IMR-90 (cell line): ENCODE measurements around the gene CCM2. TPM values are rescaled to one million over a fixed set of nuclear protein-coding genes. Genes with fewer than 3 reads are reported as not detected.

Source experiments
- ATAC-seq: fragments of 200-7000 bp; cut with Tn5 transposase; 2 replicates; pipeline ENCODE4 v1.9.1; 2020; ENCODE audit warnings: low read depth, mild to moderate bottlenecking, moderate library complexity
- BruUV-seq: library from RNA; stranded (reverse); fragments of 400-500 nt; replicated peaks from 2 replicates; lab custom pipeline; 2021; lab: Mats Ljungman, UMichigan
- CTCF ChIA-PET: fragments of 300-600 bp; formaldehyde crosslinking; extraction: SDS; loops from one replicate; lab custom pipeline; 2021; ENCODE audit warnings: antibody characterized with exemption; lab: Yijun Ruan, JAX
- POLR2A ChIA-PET: fragments of 300-600 bp; sonication (Branson Sonifier 250); formaldehyde crosslinking; loops from one replicate; lab custom pipeline; 2022; ENCODE audit warnings: antibody characterized with exemption; ENCODE audit not compliant: unreplicated experiment; lab: Charles Lee
- DNase-seq: peaks from one replicate; pipeline ENCODE4 v3.0.0; 2013
- H2AFZ ChIP-seq: replicated peaks from 2 replicates; pipeline ENCODE3; 2013; ENCODE audit warnings: low read length, mild to moderate bottlenecking; ENCODE audit not compliant: poor library complexity
- H2AK5ac ChIP-seq: 2 replicates; pipeline ENCODE4 v1.6.1; 2013; ENCODE audit warnings: low read depth, low read length, inconsistent platforms
- H2AK9ac ChIP-seq: replicated peaks from 2 replicates; pipeline ENCODE3; 2013; ENCODE audit warnings: mild to moderate bottlenecking, low read depth, low read length, moderate library complexity; ENCODE audit not compliant: poor library complexity
- H2BK120ac ChIP-seq: 2 replicates; pipeline ENCODE4 v1.6.1; 2013; ENCODE audit warnings: low read depth, low read length, inconsistent platforms
- H2BK15ac ChIP-seq: 3 replicates; pipeline ENCODE4 v1.6.1; 2013; ENCODE audit warnings: low read depth, low read length, inconsistent platforms
- H2BK20ac ChIP-seq: 2 replicates; pipeline ENCODE4 v1.6.1; 2013; ENCODE audit warnings: low read depth, mild to moderate bottlenecking, inconsistent platforms, low read length, moderate library complexity
- H2BK5ac ChIP-seq: 2 replicates; pipeline ENCODE4 v1.6.1; 2013; ENCODE audit warnings: mild to moderate bottlenecking, low read depth, low read length, inconsistent platforms; ENCODE audit not compliant: poor library complexity, severe bottlenecking
- H3K14ac ChIP-seq: replicated peaks from 2 replicates; pipeline ENCODE4 v1.6.1; 2013; ENCODE audit warnings: low read depth, low read length, inconsistent platforms
- H3K18ac ChIP-seq: 2 replicates; pipeline ENCODE4 v1.6.1; 2013; ENCODE audit warnings: low read depth, low read length, control low read depth
- H3K23ac ChIP-seq: 2 replicates; pipeline ENCODE4 v1.6.1; 2013; ENCODE audit warnings: low read depth, low read length, inconsistent platforms
- H3K27ac ChIP-seq: 2 replicates; pipeline ENCODE4 v1.5.1; 2013; ENCODE audit warnings: mild to moderate bottlenecking, control low read depth, low read length; ENCODE audit not compliant: insufficient read depth
- H3K27me3 ChIP-seq: 2 replicates; pipeline ENCODE4 v1.6.1; 2013; ENCODE audit warnings: low read length; ENCODE audit not compliant: control insufficient read depth, insufficient read depth
- H3K36me3 ChIP-seq: 2 replicates; pipeline ENCODE4 v1.6.1; 2013; ENCODE audit warnings: low read length, mixed read lengths; ENCODE audit not compliant: control insufficient read depth, insufficient read depth
- H3K4ac ChIP-seq: 2 replicates; pipeline ENCODE4 v1.6.1; 2013; ENCODE audit warnings: low read depth, low read length, inconsistent platforms
- H3K4me1 ChIP-seq: 2 replicates; pipeline ENCODE4 v1.6.1; 2013; ENCODE audit warnings: low read length, mixed read lengths; ENCODE audit not compliant: control insufficient read depth, insufficient read depth
- H3K4me2 ChIP-seq: 2 replicates; pipeline ENCODE4 v1.6.1; 2013; ENCODE audit warnings: low read depth, mild to moderate bottlenecking, control low read depth, low read length, moderate library complexity
- H3K4me3 ChIP-seq: 2 replicates; pipeline ENCODE4 v1.5.1; 2013; ENCODE audit warnings: low read depth, mild to moderate bottlenecking, control low read depth, low read length, moderate library complexity; ENCODE audit not compliant: insufficient read depth
- H3K56ac ChIP-seq: 2 replicates; pipeline ENCODE4 v1.6.1; 2013; ENCODE audit warnings: low read length, inconsistent platforms; ENCODE audit not compliant: insufficient read depth; ENCODE audit errors: extremely low read depth
- H3K79me1 ChIP-seq, 2 experiments: 2 replicates each; pipeline ENCODE4 v1.6.1; 2013; ENCODE audit warnings: low read length in 2 of 2, inconsistent platforms in 1 of 2, low read depth in 1 of 2
- H3K9ac ChIP-seq: 2 replicates; pipeline ENCODE4 v1.6.1; 2013; ENCODE audit warnings: low read depth, low read length, control low read depth
- H3K9me1 ChIP-seq: 2 replicates; pipeline ENCODE4 v1.6.1; 2013; ENCODE audit warnings: low read length, inconsistent platforms; ENCODE audit not compliant: insufficient read depth
- H3K9me3 ChIP-seq: 2 replicates; pipeline ENCODE4 v1.6.1; 2013; ENCODE audit warnings: low read length; ENCODE audit not compliant: control insufficient read depth, insufficient read depth
- H4K20me1 ChIP-seq: 2 replicates; pipeline ENCODE4 v1.6.1; 2013; ENCODE audit warnings: low read length, inconsistent platforms; ENCODE audit not compliant: insufficient read depth
- H4K5ac ChIP-seq: 2 replicates; pipeline ENCODE4 v1.6.1; 2013; ENCODE audit warnings: mild to moderate bottlenecking, low read depth, low read length, control low read depth
- H4K8ac ChIP-seq, 2 experiments: 2 replicates each; pipeline ENCODE4 v1.6.1; 2013; ENCODE audit warnings: low read depth in 2 of 2, low read length in 2 of 2, control low read depth in 1 of 2, inconsistent platforms in 1 of 2
- H4K91ac ChIP-seq: 2 replicates; pipeline ENCODE4 v1.6.1; 2013; ENCODE audit warnings: low read depth, low read length, inconsistent platforms; ENCODE audit not compliant: insufficient read depth
- BHLHE40 ChIP-seq: fragments of 150-350 bp; IDR thresholded peaks from 2 replicates; pipeline ENCODE4 v1.6.1; 2016; ENCODE audit warnings: mild to moderate bottlenecking, low read depth, low read length
- CEBPB ChIP-seq: IDR thresholded peaks from 2 replicates; pipeline ENCODE4 v1.6.1; 2012; ENCODE audit warnings: low read depth, low read length, improper control_type of control experiment
- CHD1 ChIP-seq: IDR thresholded peaks from 2 replicates; pipeline ENCODE4 v1.6.1; 2012; ENCODE audit warnings: low read depth, low read length, improper control_type of control experiment
- FOS ChIP-seq: fragments of 150-350 bp; IDR thresholded peaks from 2 replicates; pipeline ENCODE4 v1.6.1; 2016; ENCODE audit warnings: low read depth, low read length
- MAFK ChIP-seq: IDR thresholded peaks from 2 replicates; pipeline ENCODE4 v1.6.1; 2012; ENCODE audit warnings: low read depth, low read length, improper control_type of control experiment
- MAZ ChIP-seq: IDR thresholded peaks from 2 replicates; pipeline ENCODE4 v1.6.1; 2012; ENCODE audit warnings: low read depth, mild to moderate bottlenecking, low read length, improper control_type of control experiment, moderate library complexity, borderline replicate concordance
- MXI1 ChIP-seq: IDR thresholded peaks from 2 replicates; pipeline ENCODE4 v1.6.1; 2012; ENCODE audit warnings: low read depth, mild to moderate bottlenecking, low read length, moderate library complexity, borderline replicate concordance
- NFE2L2 ChIP-seq: fragments of 150-350 bp; IDR thresholded peaks from 2 replicates; pipeline ENCODE4 v1.6.1; 2016; ENCODE audit warnings: low read depth, mild to moderate bottlenecking, low read length
- RAD21 ChIP-seq: IDR thresholded peaks from 2 replicates; pipeline ENCODE4 v1.6.1; 2012; ENCODE audit warnings: low read length, improper control_type of control experiment
- RCOR1 ChIP-seq: IDR thresholded peaks from 2 replicates; pipeline ENCODE4 v1.6.1; 2012; ENCODE audit warnings: mild to moderate bottlenecking, low read length, improper control_type of control experiment; ENCODE audit not compliant: insufficient replicate concordance
- RFX5 ChIP-seq: IDR thresholded peaks from 2 replicates; pipeline ENCODE4 v1.8.0; 2012; ENCODE audit warnings: low read depth, mild to moderate bottlenecking, low read length, moderate library complexity
- SMC3 ChIP-seq: fragments of 150-350 bp; IDR thresholded peaks from 2 replicates; pipeline ENCODE4 v1.6.1; 2016; ENCODE audit warnings: low read depth, mild to moderate bottlenecking, antibody characterized with exemption, low read length, moderate library complexity
- WGBS, 2 experiments: methylation state at CpG; one replicate each; pipeline versions ENCODE4 v1.1.5 to v1.1.7; 2013; ENCODE audit warnings: missing lambda C conversion rate in 2 of 2; ENCODE audit not compliant: insufficient read length in 1 of 2; ENCODE audit errors: extremely low coverage in 2 of 2; 5-methylcytosine and 5-hydroxymethylcytosine counted together
- dilution Hi-C: fragments of 300-500 bp; cut with HindIII; formaldehyde crosslinking; loops from one replicate; pipeline ENCODE4 v1.14.3; 2018; ENCODE audit warnings: low sequenced_read_pairs; ENCODE audit not compliant: unreplicated experiment
- in situ Hi-C: fragments of 300-500 bp; cut with MboI; formaldehyde crosslinking; loops from 3 replicates; pipeline ENCODE4 v1.14.3; 2019; ENCODE audit warnings: low sequenced_read_pairs, inconsistent platforms, mixed read lengths
- intact Hi-C: fragments of 100-400 bp; cut with micrococcal nuclease; formaldehyde crosslinking; loops from 2 replicates; pipeline ENCODE4 v1.10.0; 2022
- polyA plus RNA-seq, 3 experiments: library from polyadenylated mRNA; depleted of rRNA; stranded (reverse); fragments of >200 nt; gene quantifications; 2 replicates each; pipeline ENCODE4 v1.2.3, GENCODE V29; 2012; ENCODE audit warnings: low replicate concordance in 1 of 3
- total RNA-seq: library from RNA; depleted of rRNA; stranded (reverse); fragments of >200 nt; gene quantifications from 2 replicates; pipeline ENCODE4 v1.2.3, GENCODE V29; 2012
- TF ChIP-seq, protein P1 (sequence below): conservative IDR thresholded peaks from 2 replicates; pipeline ENCODE4 v1.5.1; 2012; ENCODE audit warnings: mild to moderate bottlenecking, low read depth, low read length, improper control_type of control experiment
- TF ChIP-seq, protein P2 (sequence below): fragments of 150-350 bp; IDR thresholded peaks from 2 replicates; pipeline ENCODE4 v1.6.1; 2017; ENCODE audit warnings: mild to moderate bottlenecking, antibody characterized with exemption, low read length, low read depth
- TF ChIP-seq, protein P3 (sequence below): fragments of 150-350 bp; IDR thresholded peaks from 2 replicates; pipeline ENCODE4 v1.6.1; 2016; ENCODE audit warnings: low read depth, mild to moderate bottlenecking, low read length, moderate library complexity, borderline replicate concordance

CCM2 gene
- total and polyA plus RNA-seq, 2 of the 4 experiments (the other 2 are of a cell fraction): 65.2 to 78.5 TPM

DNA sequence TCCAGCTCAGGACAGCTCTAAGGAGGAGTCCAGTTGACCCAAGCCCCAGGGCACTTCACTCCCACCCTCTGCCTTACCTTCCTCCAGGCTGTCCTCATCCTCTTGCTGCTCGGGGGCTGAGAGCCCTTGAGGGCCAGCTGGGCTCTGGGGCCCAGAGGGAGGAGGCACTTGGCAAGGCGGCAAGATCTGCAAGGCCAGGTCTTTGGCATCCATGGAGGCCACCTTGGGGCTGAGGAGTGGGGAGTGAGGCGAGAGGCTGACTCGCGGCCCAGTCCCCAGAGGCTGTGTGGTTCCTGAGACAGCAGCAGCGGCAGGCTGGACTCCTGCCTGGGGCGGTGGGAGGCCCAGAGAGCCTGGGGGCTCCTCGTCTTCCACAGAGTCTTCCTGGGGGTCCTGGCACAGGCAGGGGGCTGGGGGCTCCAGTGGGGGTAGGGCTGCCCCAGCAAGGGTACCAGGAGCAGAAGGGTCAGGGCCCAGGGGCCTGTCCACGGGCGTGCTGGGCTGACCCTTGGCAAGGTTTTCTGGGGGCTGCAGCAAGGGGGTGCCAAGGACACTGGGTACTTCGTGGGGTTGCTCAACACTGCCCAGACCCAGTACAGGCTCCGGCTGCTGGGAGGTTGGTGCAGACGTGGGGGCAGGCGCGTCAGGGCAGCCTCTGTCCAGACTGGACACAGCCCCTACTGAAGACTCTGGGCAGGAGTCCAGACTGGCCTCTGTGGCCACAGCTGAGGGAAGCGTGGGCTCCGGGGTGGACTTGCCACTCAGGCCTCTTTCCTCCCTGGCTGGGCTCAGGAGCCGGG lies 82.2 kb downstream of the CCM2 start:
- Histone ChIP-seq H3K36me3 (peaks cover 19% of the 10 kb centered on the region; the same call in 1 of the 2 replicates), H2AK9ac (no peak overlapping the region), H3K14ac (no peak overlapping the region), H4K5ac (no peak overlapping the region), H2AFZ (no peak overlapping the region), H3K56ac (no peak overlapping the region), H2BK120ac (no peak overlapping the region), H3K9me3 (no peaks in the 10 kb centered on the region), H3K9ac (no peak overlapping the region), H3K4me2 (no peak overlapping the region), H4K91ac (no peak overlapping the region), H3K23ac (no peak overlapping the region), H3K27ac (no peak overlapping the region), H3K4me3 (no peak overlapping the region), H2BK20ac (no peak overlapping the region), H3K27me3 (no peaks in the 10 kb centered on the region), H4K20me1 (peaks cover 4% of the 10 kb centered on the region; the same call in 1 of the 2 replicates), H4K8ac (no peak overlapping the region), H3K18ac (no peak overlapping the region), H2BK5ac (no peak overlapping the region), H2BK15ac (no peak overlapping the region), H3K4me1 (no peaks in the 10 kb centered on the region), H3K4ac (no peak overlapping the region), H2AK5ac (no peak overlapping the region), H3K79me1 (no peaks in the 10 kb centered on the region), H3K9me1 (peaks cover 16% of the 10 kb centered on the region)
- CTCF ChIA-PET: no interaction called here
- peak; percentile 40; the same call in 1 of the 2 replicates for ATAC-seq
- POLR2A ChIA-PET: no interaction called here
- no TSS peak for BruUV-seq
- intact Hi-C loops (no loop called here), in situ Hi-C loops (no loop called here), dilution Hi-C loops (no loop called here)
- 82% methylated on average over 8 of the region's 18 CpGs; no CpG with 5 or more reads in 1 of the 2 experiments for whole genome bisulfite sequencing, 2 experiments
- DNase-seq: no peak
- TF ChIP-seq FOS (no peak), MAZ (no peak), CEBPB (no peak), RCOR1 (no peak), MAFK (no peak), SMC3 (no peak), RAD21 (no peak), MXI1 (no peak), BHLHE40 (no peak), NFE2L2 (no peak), CHD1 (no peak), RFX5 (no peak)
- TF ChIP-seq, protein P1, sequence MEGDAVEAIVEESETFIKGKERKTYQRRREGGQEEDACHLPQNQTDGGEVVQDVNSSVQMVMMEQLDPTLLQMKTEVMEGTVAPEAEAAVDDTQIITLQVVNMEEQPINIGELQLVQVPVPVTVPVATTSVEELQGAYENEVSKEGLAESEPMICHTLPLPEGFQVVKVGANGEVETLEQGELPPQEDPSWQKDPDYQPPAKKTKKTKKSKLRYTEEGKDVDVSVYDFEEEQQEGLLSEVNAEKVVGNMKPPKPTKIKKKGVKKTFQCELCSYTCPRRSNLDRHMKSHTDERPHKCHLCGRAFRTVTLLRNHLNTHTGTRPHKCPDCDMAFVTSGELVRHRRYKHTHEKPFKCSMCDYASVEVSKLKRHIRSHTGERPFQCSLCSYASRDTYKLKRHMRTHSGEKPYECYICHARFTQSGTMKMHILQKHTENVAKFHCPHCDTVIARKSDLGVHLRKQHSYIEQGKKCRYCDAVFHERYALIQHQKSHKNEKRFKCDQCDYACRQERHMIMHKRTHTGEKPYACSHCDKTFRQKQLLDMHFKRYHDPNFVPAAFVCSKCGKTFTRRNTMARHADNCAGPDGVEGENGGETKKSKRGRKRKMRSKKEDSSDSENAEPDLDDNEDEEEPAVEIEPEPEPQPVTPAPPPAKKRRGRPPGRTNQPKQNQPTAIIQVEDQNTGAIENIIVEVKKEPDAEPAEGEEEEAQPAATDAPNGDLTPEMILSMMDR: no peak
- TF ChIP-seq, protein P2, sequence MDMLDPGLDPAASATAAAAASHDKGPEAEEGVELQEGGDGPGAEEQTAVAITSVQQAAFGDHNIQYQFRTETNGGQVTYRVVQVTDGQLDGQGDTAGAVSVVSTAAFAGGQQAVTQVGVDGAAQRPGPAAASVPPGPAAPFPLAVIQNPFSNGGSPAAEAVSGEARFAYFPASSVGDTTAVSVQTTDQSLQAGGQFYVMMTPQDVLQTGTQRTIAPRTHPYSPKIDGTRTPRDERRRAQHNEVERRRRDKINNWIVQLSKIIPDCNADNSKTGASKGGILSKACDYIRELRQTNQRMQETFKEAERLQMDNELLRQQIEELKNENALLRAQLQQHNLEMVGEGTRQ: no peak
- TF ChIP-seq, protein P3, sequence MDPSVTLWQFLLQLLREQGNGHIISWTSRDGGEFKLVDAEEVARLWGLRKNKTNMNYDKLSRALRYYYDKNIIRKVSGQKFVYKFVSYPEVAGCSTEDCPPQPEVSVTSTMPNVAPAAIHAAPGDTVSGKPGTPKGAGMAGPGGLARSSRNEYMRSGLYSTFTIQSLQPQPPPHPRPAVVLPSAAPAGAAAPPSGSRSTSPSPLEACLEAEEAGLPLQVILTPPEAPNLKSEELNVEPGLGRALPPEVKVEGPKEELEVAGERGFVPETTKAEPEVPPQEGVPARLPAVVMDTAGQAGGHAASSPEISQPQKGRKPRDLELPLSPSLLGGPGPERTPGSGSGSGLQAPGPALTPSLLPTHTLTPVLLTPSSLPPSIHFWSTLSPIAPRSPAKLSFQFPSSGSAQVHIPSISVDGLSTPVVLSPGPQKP: no peak
